CD4-positive, alpha-beta T cell treated with Interleukin-4 for 4 hours (primary cell): ENCODE results near the gene RABL6.
"Not testable (repeated sequence)": the region's sequence is repeated elsewhere in the genome, so short reads cannot be mapped to it uniquely, and the experiment has no call there.

Experiments used
- DNase-seq: peaks from one replicate; pipeline ENCODE4 v3.0.0-alpha.2; 2020

RABL6 gene

DNA sequence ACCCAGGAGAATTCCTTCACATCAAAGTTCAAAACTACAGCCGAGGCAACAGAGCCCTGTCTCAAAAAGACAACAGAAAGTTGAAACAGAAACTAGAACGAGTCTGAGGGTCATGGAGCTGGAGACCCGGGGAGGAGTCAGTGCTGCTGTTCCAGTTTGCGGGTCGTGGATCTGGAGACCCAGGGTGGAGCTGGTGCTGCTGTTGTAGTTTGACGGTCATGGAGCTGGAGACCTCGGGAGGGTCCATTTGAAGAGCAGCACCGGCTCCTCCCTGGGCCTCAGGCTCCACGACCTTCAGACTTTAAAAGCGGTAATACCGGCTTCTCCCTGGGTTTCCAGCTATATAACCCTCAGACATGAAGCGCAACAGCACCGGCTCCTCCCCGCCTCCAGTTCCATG is 30.4 kb upstream of the RABL6 start:
- DNase-seq = no peak

- DNase-seq = no peak
Observed at GRCh38 chr9:136779808-136780207, 27.9 kb upstream of the RABL6 start.

GRCh38 chr9:136782452-136782851 is 25.3 kb upstream of the RABL6 start:
- DNase-seq = no peak

GRCh38 chr9:136784249-136784996 is 23.3 kb upstream of the RABL6 start:
- DNase-seq = no peak

DNA sequence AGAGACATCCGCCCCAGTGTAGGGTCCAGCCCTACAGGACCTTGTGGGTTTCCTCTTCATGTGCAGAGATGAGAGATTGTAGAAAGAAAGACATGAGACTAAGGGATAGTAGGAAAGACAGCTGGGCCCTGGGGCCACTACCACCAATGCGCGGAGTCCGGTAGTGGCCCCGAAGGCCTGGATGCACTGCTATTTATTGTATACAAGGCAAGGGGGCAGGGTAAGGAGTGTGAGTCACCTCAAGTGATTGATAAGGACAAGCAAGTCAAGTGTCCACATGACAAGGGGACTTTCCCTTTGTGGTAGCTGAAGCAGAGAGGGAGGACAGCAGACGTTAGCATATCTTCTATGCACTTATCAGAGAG is 22.8 kb upstream of the RABL6 start:
- DNase-seq = peak; percentile 65

- DNase-seq = not testable (repeated sequence)
Observed at GRCh38 chr9:136785565-136786355, 22.0 kb upstream of the RABL6 start.

GRCh38 chr9:136786451-136786850 is 21.3 kb upstream of the RABL6 start:
- no peak for DNase-seq

GRCh38 chr9:136786983-136787382 is 20.8 kb upstream of the RABL6 start:
- DNase-seq = not testable (repeated sequence)

DNA sequence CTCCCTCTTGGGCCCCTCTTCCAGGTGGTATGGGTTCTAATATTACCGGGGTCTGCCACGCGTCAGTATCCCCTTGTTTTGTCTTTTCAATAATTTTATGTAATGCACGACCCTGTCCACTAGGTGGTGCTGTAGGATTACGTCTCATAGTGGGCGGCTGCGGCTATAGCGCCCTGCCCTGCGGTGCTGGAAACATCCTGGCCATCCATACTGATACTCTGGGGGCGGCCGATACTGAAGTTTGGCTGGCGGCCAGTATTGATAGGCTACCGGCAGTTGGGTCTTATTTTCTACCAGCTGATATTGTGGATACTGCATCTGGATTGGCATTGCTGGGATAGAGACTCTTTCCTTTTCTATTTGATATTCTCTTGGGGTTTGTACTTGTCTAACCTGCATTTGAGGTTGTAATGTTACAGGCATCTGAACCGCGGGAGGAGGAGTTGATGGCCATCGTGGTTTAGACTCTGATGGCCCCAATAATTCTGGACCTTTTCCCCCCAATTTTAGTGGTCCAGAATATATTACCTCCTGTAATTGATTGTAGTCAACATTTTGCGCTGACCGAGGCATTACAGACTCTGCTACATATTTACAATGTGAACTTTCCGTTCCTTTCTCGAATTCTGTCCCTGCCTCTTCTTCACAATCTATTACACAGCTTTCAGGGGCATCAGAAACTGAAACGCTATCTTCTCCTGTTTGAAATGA is 19.9 kb upstream of the RABL6 start:
- DNase-seq = peak; percentile 81

- not testable (repeated sequence) for DNase-seq
Observed at GRCh38 chr9:136788644-136789522, 18.9 kb upstream of the RABL6 start.

- DNase-seq = no peak
Observed at GRCh38 chr9:136789523-136789937, 18.2 kb upstream of the RABL6 start.

DNA sequence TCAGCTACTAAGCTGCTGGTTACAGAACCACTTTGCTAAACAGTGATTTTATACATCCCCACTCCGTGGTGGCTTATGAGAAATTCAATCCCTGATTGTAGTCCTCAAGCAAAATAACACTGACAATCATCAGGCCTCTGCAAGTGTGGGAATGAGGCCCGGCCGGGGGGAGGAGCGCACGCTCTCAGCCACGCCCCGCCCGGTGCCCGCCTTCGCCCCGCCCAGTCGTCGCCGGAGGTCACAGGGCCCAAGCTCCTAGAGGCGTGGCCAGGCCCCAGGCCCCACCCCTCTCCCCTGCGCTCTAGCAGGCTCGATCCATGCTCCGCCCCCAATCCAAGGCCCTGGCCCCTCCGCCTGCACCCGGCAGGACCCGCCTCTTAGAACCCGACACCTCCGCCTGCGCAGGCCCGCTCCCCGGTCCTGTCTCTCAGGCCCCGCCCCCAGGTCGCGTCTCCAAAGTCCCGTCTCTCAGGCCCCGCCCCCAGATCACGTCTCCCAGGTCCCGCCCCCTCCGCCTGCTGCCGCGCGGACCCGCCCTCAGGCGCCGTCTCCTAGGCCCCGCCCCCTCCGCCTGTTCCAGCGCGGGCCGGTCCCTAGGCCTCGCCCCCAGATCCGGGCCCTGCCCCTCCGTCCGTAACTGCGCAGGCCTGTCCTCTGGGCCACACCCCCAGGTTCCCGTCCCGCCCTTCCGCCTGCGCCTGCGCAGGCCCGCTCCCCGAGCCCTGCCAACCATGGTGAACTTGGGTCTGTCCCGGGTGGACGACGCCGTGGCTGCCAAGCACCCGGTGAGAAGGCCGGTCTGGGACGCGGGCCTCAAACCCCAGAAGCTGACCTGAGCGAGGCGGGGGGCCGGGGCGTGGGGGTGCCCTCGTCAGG is 16.9 kb upstream of the RABL6 start, which contains the start of gene TMEM141:
TSS of gene TMEM141 (plus strand) at position 705 of the 876 bp plus-strand sequence. CDS start at position 732, 27 bp downstream.
- DNase-seq = peak; percentile 98

DNA sequence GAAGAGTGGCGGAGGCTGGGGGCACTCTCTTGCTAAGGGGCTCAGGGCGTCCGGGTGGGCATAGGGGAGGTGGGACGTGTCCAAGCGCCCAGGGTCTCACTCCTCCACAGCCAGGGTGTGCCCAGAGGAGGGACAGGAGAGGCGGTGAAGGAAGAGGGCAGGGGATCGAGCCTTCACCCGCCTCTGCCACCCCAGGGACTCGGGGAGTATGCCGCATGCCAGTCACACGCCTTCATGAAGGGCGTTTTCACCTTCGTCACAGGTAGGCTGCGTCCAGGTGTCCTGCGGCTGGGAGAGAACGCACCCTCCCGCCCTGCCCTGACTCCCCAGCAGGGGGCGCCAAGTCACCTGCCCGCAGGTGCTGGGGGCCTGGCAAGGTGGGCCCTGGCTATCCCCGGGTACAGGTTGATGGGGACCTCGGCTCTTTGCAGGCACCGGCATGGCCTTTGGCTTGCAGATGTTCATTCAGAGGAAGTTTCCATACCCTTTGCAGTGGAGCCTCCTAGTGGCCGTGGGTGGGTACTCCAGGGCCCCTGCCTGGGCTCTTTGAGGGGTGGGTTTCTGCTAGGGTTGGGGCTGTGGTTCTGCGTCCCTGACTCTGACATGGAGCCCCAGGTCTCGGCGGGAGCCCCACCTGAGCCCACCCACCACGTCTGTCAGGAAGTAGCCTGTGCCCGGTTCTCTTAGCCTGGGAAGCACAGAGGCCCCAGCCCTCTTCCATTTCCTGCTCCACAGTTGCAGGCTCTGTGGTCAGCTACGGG is 16.1 kb upstream of the RABL6 start:
- DNase-seq = peak; percentile 65

DNA sequence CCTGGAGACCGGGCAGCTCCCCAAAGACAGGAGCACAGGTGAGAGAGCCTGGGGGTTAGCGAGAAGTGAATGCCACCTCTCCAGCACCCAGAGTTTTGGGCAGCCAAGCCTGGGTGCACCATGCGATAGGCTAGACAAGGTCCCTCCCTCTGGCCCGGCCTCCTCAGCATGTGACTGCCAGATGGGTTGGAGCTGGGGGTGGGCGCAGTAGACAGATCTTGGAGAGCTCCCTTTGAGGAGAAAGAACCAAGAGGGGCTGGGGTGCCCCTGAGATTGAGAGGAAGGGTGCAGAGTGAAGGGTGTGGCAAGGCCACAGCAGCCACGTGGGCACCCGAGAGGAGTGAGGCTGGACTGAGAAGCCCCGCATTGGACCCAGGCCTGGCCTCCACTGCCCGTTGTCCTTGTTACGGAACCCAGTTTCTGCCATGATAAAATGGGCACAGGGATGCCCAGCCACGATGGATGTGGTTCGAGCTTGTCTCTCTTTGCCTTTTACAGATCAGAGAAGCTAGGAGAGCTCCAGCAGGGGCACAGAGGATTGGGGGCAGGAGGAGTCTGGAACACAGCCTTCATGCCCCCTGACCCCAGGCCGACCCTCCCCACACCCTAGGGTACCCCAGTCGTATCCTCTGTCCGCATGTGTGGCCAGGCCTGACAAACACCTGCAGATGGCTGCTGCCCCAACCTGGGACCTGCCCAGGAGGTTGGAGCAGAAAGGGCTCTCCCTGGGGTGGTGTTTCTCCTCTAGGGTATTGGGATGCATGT is 15.2 kb upstream of the RABL6 start:
- DNase-seq = no peak

- no peak for DNase-seq
Observed at GRCh38 chr9:136793086-136793946, 14.4 kb upstream of the RABL6 start.

GRCh38 chr9:136794281-136794999 is 13.3 kb upstream of the RABL6 start:
- no peak for DNase-seq

- no peak for DNase-seq
Observed at GRCh38 chr9:136795000-136795348, 12.8 kb upstream of the RABL6 start.

DNA sequence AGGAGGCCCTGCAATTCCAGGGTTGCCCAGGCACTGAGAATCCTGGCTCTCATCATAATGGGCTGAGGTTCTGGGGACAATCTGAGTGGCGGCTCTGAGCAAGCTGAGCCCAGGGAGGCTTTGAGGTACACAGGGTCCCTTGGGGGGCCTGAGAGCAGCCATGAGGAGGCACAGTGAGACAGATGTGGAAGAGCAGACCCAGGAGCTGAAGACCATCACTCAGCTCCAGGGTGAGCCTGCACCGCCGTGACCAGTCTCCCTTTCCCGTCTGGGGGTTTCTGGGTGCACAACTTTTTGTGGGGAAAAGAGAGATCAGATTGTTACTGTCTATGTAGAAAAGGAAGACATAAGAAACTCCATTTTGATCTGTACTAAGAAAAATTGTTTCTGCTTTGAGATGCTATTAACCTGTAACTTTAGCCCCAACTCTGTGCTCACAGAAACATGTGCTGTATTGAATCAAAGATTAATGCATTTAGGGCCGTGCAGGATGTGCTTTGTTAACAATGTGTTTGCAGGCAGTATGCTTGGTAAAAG is 11.4 kb upstream of the RABL6 start, which contains the start of gene CCDC183:
TSS of gene CCDC183 (plus strand) at position 101 of the 537 bp plus-strand sequence. CDS start at position 161, 60 bp downstream.
- DNase-seq = no peak
